ENCODE data around the gene MACROH2A1. TPM values are rescaled to one million over a fixed set of nuclear protein-coding genes. Genes with fewer than 3 reads are reported as not detected.
A peak's percentile ranks its signal among the peaks of the same experiment; 100 is the strongest.

MACROH2A1 gene
- total RNA-seq, 2 donors from 2014 or later: 90.2 to 166 TPM

DNA sequence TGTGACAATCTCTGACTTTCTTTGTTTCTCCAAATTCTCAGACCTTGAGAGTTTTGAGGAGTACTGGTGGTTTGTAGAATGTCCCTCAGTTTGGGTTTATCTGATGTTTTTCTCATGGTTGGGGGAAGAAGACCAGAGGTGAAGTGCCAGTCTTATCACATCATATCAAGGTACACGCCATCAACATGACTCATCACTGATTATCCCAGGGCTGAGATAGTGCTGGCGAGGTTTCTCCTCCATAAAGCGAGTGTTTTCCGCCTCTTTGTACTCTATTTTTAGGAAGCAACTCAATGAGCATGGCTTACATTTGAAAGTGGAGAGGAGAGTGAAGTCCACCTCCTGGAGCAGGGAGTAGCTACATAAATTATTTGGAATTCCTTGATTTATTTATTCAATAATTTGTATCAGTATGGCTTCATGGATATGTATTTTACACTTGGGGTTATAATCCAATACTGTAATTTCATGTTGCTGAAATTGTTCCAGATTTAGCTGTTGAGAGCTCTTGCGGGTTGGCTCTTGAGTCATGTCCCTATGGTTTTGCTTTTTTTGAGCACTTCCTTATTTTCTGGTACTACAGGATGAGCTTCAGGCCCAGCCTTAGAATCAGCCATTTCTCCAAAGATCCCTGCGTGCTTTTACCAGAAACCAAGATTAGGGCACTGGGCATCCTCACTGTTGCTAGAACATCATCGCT is 24.3 kb upstream of the MACROH2A1 start:
- no peak for DNase-seq (ENCODE audit: low spot score in 2 of 2)
- peaks cover 6 to 7% of the 10 kb centered on the region in 2 donors for H3K9me3 Mint-ChIP-seq
- peaks cover 0 to 8% of the 10 kb centered on the region in 2 donors for H3K36me3 Mint-ChIP-seq
- ATAC-seq: no peak
- H3K27ac Mint-ChIP-seq: no peak overlapping the region

DNA sequence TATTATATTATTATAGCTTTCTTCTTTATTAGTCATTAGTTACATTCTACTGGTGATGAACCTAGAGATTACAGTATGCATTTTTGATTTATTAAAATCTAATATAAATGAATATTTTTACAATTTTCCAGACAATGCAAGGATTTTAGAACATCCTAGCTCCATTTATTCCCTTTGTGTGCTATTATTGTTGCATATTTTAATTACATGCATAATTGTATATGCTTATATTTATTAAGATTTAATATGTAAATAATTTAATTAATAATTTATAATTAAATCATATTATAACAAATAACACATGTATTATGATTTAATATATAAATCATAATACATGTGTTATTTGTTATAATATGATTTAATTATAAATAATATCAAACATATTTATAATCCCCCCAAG is 23.4 kb upstream of the MACROH2A1 start:
- Mint-ChIP-seq H3K9me3 (peaks cover 6 to 7% of the 10 kb centered on the region in 2 donors), H3K27ac (no peak overlapping the region), H3K36me3 (peaks cover 0 to 8% of the 10 kb centered on the region in 2 donors)
- DNase-seq (ENCODE audit: low spot score in 2 of 2) (no peak), ATAC-seq (no peak)

DNA sequence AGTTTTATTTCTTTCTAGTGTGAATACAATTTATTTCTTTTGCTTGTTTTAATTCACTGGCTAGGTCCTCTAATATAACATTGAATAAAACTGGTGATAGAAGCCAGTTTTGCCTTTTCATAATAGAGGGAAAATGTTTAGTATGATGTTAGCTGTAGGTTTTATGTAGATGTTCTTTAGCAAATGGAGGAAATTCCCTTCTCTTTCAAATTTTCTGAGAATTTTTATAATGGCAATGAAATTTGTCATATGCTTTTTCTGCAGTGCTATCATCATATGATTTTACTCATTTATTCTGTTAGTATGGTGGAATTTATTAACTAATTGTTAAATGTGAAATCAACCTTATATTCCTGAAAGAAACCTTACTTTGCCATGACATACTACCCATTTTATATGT is 18.1 kb upstream of the MACROH2A1 start:
- no peak for DNase-seq (ENCODE audit: low spot score in 2 of 2)
- Mint-ChIP-seq H3K27ac (no peak overlapping the region), H3K9me3 (peaks cover 6 to 7% of the 10 kb centered on the region in 2 donors), H3K36me3 (peaks cover 0 to 8% of the 10 kb centered on the region in 2 donors)
- no peak for ATAC-seq

DNA sequence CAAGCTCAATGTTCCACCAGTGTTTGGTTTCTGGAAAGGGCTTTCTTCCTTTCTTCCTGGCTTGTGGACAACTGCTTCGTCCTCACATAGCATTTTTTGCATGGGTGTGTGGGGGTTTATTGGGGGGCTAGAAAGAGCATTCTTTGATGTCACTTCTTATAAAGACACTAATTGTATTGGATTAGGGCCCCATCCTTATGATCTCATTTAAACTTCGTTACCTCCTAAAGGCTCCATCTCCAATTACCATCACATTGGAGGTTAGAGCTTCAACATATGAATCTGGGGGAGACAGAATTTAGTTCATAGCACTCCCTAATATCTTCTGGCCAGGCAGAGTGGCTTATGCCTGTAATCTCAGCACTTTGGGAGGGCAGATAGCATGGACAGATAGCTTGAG is 6.1 kb upstream of the MACROH2A1 start:
- peaks cover 0 to 6% of the 10 kb centered on the region in 2 donors for H3K36me3 Mint-ChIP-seq
- ATAC-seq (no peak), DNase-seq (ENCODE audit: low spot score in 2 of 2) (no peak)
- no peak overlapping the region for H3K27ac Mint-ChIP-seq
- no peaks in the 10 kb centered on the region for H3K9me3 Mint-ChIP-seq

DNA sequence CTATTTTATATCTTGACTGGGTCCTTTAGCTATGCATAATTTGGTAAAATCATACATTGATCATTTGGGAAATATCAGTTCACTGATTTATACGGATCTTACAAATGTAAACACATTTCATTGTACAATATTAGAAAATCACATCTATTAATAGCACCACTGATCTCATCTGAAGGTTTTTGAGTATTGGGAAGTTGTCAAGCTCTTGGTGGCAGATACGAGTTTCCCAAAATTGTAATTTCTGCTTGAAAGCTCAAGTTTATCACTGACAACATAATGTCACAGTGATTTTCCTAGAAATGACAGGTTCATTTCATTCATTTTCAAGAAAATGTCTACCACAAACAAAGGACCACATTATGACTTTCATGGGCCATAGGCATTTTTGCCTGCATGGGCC is 3.0 kb upstream of the MACROH2A1 start:
- DNase-seq (ENCODE audit: low spot score in 2 of 2) (no peak), ATAC-seq (no peak)
- H3K9me3 Mint-ChIP-seq: no peaks in the 10 kb centered on the region
- H3K27ac Mint-ChIP-seq: no peak overlapping the region
- H3K36me3 Mint-ChIP-seq: peaks cover 6 to 12% of the 10 kb centered on the region in 2 donors

DNA sequence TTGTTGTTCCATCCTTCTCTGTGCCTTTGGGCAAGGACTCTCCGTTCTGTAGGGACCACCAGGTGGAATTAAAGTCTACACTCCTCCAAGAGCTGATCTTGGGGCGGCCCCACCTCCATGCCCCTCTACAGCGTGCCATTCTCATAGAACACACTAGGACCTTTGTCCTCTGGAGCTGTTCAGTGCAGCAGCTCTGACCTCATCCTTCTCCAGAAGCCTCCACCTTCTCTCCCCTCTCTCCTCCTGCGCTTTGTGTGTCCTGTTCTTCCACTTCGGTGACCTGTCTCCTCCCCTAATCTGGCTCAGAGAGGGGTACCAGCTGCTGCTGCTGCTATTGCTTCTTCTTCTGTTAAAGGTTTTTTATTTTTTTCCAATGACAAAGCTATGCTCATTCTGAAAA is 1.8 kb upstream of the MACROH2A1 start:
- H3K36me3 Mint-ChIP-seq: peaks cover 6 to 12% of the 10 kb centered on the region in 2 donors
- no peak for ATAC-seq
- DNase-seq (ENCODE audit: low spot score in 2 of 2): no peak
- H3K27ac Mint-ChIP-seq: no peak overlapping the region
- no peaks in the 10 kb centered on the region for H3K9me3 Mint-ChIP-seq

DNA sequence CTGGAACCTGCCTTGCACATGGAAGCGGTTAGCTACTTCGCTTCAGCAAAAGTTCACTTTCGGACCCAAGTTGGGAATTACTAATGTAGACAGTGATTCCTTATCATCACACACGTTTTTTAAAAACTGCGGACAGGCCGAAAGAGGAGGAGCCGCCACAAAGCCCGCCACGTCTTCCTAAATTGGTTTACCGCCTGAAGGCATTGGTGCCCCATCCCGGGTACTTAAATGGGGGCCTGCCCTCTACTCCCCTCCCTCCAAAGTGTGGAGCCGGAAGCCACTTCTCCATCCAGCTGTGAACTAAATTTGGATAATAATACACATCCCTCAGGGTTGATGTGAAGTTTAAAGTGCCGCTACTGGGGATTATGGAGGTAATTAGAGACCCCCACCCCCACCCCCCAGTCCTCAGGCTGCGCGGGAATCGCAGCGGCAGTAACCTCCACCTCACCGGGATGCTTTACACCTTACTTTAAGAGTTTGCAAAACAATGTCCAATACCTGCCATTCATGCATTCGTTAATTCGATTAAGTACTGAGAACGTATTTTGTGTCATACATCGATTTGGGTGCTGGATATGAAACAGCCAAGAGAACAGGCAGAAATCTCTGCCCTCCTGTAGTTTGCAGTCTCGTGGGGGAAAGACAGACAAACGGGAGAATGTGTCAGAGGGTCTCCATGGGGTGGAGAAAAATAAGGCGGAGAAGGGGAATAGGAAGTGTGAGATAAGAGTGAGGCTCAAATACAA is 937 bp upstream of the MACROH2A1 start:
- H3K36me3 Mint-ChIP-seq: peaks cover 6 to 12% of the 10 kb centered on the region in 2 donors
- no peak for DNase-seq (ENCODE audit: low spot score in 2 of 2)
- peak overlapping the region; percentile 94 to 98 for H3K27ac Mint-ChIP-seq
- no peak for ATAC-seq
- no peaks in the 10 kb centered on the region for H3K9me3 Mint-ChIP-seq

DNA sequence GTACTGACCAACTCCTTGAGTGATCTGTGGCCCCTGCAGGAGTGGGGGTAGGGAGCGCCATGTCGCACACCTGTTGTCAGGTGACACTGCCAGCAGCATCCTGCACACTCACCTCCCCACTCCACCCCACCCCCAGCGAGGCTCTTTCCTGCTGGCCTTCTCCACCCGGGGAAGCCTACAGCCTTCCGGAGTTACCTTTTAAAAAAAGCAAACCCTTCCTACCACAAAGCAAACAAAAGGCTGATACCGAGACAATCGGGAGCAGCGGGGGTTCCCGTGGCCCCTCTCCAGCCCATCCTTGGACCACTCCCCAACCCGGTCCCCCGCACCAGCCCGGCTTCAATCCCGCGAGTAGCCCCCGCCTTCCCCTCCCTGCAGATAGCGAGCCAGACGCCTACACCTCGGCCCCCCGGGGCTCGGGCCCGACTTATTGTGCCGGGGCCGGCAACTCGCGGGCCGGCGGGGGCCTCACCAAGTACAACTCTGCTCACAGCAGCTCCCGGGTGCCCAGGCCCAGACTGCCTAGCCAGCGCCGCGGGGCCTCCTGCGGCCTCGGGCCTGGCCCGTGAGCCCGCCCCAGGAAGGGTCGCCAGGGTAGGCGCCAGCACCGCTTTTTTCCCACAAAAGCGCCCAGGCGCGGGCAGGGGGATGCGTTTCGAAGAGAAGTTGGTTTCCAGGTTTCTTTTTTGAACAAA is 724 bp downstream of the MACROH2A1 start:
- Mint-ChIP-seq H3K36me3 (peaks cover 0 to 12% of the 10 kb centered on the region in 2 donors), H3K27ac (peak overlapping the region; percentile 94 to 96), H3K9me3 (no peaks in the 10 kb centered on the region)
- ATAC-seq: peak; percentile 46 to 49
- DNase-seq (ENCODE audit: low spot score in 2 of 2): peak in 1 of 2 donors; percentile 46

DNA sequence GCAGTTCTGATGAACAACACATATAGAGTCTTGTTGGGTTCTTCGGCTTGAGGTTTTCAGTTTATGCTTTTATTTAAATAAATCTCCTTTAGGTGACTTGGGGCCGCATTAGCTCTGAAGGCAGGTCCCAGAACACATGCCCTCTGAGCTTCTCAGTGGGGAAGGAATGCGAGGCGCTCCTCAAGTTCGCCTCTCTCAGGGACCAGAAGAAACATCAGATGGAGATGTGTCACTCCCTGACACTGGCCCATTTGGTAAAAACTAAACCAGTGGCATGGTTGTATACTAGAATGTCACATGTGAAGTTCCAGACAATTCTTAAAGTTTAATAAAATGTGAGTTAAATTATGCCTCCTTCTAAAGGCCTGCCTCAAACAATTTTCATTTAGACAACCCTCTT is 1.9 kb downstream of the MACROH2A1 start:
- H3K36me3 Mint-ChIP-seq: peaks cover 6 to 12% of the 10 kb centered on the region in 2 donors
- ATAC-seq (no peak), DNase-seq (ENCODE audit: low spot score in 2 of 2) (no peak)
- peak overlapping the region in 1 of 2 donors; percentile 94 for H3K27ac Mint-ChIP-seq
- H3K9me3 Mint-ChIP-seq: no peaks in the 10 kb centered on the region

DNA sequence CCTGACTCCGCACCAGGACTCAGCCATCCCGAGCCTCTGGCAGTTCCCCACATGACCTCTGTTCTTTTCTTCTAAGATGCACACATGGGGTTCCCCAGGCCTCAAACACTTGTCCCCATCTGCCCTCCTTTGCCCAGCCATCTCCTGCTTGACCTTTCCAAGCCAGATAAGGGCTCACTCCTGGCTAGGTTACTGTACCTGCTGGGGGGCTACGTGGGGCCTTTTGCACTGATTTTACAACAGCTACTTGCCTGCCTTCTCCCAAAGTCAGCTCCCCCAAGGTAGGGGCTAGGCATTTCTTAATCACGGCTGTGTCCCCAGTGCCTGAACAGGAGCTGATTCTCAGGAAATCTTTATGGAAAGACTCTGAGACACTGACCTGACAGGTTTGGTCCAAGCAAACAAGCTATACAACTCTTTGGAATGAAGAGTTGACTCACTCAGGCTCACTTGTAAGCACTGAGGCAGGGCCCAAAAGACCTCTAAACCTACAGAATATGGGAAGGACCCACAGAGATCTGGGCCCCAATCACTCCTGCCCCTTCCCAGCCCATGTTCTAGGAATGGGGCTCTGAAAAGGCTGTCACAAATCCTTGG is 2.5 kb downstream of the MACROH2A1 start:
- Mint-ChIP-seq H3K9me3 (no peaks in the 10 kb centered on the region), H3K27ac (no peak overlapping the region), H3K36me3 (peaks cover 11 to 17% of the 10 kb centered on the region in 2 donors)
- no peak for DNase-seq (ENCODE audit: low spot score in 2 of 2)
- ATAC-seq: no peak

DNA sequence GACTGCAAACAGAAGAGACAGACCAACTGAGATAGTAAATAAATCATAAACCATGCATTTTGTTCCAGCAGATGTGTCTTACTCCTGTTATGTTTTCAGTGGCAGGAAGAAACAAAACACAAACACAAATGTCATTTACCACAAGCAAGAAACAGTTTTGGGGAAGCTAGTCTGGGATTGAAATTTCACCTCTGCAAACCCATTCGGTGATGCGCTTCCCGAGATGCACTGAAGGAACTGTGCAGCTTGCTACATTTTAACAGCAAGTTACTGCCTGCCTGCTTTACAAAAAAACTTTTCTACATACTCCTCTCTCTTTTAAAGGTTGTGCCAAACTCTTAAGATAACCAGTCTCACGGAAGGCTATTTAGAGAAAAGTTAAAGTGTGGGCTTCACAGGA is 3.2 kb downstream of the MACROH2A1 start:
- Mint-ChIP-seq H3K9me3 (no peaks in the 10 kb centered on the region), H3K27ac (no peak overlapping the region), H3K36me3 (peaks cover 13 to 20% of the 10 kb centered on the region in 2 donors)
- ATAC-seq (no peak), DNase-seq (ENCODE audit: low spot score in 2 of 2) (no peak)

DNA sequence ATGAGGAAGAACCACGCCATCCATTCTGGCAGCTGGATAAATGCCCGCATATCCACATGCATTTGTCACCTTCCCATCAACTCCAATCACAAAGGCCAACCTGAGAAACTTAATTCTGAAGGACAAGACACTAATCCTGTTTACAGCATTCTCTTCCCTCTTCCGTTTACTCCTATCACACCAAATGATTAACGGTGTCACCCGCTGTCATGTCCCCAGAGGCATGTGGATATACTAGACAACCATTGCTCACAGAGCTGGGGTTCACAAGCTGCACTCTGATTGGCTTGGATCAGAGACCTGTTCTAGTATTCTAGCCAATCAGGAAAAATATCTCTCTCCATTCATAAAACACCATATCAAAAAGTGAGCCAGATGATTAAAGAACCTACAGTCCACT is 3.6 kb downstream of the MACROH2A1 start:
- DNase-seq (ENCODE audit: low spot score in 2 of 2) (no peak), ATAC-seq (no peak)
- peaks cover 13 to 20% of the 10 kb centered on the region in 2 donors for H3K36me3 Mint-ChIP-seq
- H3K9me3 Mint-ChIP-seq: no peaks in the 10 kb centered on the region
- no peak overlapping the region for H3K27ac Mint-ChIP-seq

DNA sequence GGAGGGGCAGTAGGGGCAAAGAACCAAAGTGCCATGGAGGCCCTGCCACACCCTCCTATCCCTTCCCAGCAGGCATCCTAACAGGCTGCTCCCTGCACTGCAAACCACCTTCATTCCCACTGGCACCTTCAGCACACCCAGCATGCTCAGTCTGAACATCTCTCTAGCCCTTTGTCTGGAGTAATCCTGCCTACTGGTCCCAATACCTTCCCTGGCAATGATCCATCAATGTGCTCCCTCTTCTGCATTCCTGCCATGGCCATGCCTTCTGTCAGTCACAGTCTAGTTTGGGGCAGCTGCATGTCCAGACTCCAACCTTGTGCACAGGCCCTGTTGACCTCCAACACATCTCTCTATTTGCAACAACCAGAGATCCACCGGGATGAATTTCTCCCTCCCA is 4.9 kb downstream of the MACROH2A1 start:
- ATAC-seq (no peak), DNase-seq (ENCODE audit: low spot score in 2 of 2) (no peak)
- Mint-ChIP-seq H3K9me3 (no peaks in the 10 kb centered on the region), H3K36me3 (peaks cover 13 to 15% of the 10 kb centered on the region in 2 donors), H3K27ac (peak overlapping the region; percentile 36 to 81)

DNA sequence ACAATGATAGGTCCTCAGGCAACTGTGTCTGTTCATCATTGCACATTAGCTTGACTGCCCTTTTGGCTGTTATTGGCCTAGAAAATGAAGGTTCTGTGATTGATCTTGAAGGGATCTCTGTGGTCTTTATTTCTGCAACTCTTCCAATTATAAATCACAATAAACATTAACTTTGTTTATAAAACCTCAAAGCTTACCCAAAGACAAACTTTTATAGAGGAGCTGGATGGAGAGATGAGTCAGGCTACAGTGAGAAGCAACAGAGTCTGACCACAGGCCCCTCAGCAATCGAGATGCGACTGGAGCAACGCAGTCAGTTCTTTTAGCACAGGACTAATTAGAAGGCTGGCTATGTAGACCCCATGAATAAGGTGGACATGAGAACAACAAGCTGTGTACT is 5.3 kb downstream of the MACROH2A1 start:
- no peak for DNase-seq (ENCODE audit: low spot score in 2 of 2)
- Mint-ChIP-seq H3K36me3 (peaks cover 16 to 19% of the 10 kb centered on the region in 2 donors), H3K27ac (peak overlapping the region in 1 of 2 donors; percentile 36), H3K9me3 (no peaks in the 10 kb centered on the region)
- no peak for ATAC-seq

DNA sequence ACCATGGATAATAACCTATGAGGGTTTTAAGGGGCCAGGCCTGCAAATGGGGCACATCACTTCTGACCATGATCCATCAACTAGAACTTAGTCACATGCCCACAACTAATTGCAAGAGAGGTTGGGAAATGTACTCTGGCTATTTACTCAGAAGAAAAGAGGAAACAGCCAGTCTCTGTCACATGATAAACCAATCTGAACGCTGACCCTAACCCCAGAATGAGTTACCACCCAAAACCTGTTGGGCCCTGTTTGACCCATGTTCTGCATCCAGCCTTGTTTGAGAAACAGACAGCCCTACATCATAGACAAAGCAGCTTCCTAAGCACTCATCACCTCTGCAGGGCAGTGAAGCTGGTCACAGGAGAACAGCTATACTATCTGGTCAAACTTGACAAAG is 5.8 kb downstream of the MACROH2A1 start:
- Mint-ChIP-seq H3K36me3 (peaks cover 20 to 22% of the 10 kb centered on the region in 2 donors), H3K27ac (peak overlapping the region in 1 of 2 donors; percentile 36), H3K9me3 (no peaks in the 10 kb centered on the region)
- ATAC-seq: no peak
- no peak for DNase-seq (ENCODE audit: low spot score in 2 of 2)

DNA sequence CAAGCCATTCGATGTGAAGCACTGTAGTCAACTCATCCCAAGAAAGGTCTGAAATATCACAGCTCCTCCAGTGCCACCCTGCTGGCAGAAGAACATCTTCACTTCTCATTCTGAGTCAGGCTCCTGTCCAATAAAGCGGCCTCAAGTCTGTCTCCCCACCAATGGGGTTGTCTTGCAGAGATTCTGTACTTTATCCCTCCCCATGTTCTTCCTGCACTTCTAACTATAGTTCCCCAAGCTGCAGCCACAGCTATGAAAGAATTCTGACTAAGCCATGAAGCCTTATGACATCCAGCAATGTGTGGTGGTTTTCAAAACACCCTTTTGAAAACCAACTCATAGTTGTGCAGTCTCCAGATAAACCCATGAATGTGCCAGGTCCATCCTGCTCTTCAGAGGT is 6.8 kb downstream of the MACROH2A1 start:
- Mint-ChIP-seq H3K9me3 (no peaks in the 10 kb centered on the region), H3K27ac (peak overlapping the region; percentile 5 to 89), H3K36me3 (peaks cover 18 to 26% of the 10 kb centered on the region in 2 donors)
- ATAC-seq (peak; percentile 74 to 77), DNase-seq (ENCODE audit: low spot score in 2 of 2) (no peak)

DNA sequence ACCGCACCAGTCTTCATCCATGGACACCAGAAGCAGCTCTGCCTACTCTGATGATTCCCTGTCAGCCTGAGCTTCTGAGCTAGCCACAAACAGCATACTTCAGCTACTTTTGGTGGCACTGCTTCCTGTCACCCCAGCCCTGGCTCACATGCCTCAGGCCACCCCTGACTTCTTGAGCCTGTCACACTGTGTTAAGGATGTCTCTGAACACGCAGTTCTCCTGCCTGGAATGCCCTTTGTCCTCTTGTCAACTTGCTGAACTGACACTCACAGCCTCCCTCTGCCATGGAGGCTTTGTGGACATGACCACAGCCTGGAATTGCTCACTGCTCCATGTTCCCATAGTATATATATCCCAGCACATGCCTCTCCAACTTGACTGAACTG is 7.2 kb downstream of the MACROH2A1 start:
- DNase-seq (ENCODE audit: low spot score in 2 of 2) (no peak), ATAC-seq (no peak)
- Mint-ChIP-seq H3K9me3 (no peaks in the 10 kb centered on the region), H3K36me3 (peaks cover 18 to 27% of the 10 kb centered on the region in 2 donors), H3K27ac (peak overlapping the region; percentile 5 to 89)

Data from activated naive CD4-positive, alpha-beta T cell treated with anti-CD3 and anti-CD28 coated beads, Interleukin-2, amount 50 U/mL, for 72 hours (primary cell).